GM23338 (cell line): ENCODE results near the gene FAM168A. TPM values are rescaled to one million over a fixed set of nuclear protein-coding genes. Genes with fewer than 3 reads are reported as not detected.

ENCODE experiments used
- ATAC-seq: fragments of 200-7000 bp; cut with Tn5 transposase; 3 replicates; pipeline ENCODE4 v1.9.1; 2020
- DNase-seq: peaks from one replicate; pipeline ENCODE4 v3.0.0-alpha.2; 2015; ENCODE audit warnings: low spot score
- H2AFZ ChIP-seq: fragments of 200-600 bp; sonication (generic); 2 replicates; pipeline ENCODE4 v1.8.0; 2016; ENCODE audit warnings: antibody characterized with exemption, mild to moderate bottlenecking, moderate library complexity
- H3F3A ChIP-seq: fragments of 200-600 bp; sonication (generic); replicated peaks from 2 replicates; pipeline ENCODE4 v1.8.0; 2017; ENCODE audit warnings: antibody characterized with exemption, mixed run types, low read depth
- H3K27ac ChIP-seq: fragments of 200-600 bp; sonication (generic); 2 replicates; pipeline ENCODE4 v1.6.1; 2016; ENCODE audit warnings: low read depth
- H3K27me3 ChIP-seq: fragments of 200-600 bp; sonication (generic); 2 replicates; pipeline ENCODE4 v1.8.0; 2016; ENCODE audit warnings: mild to moderate bottlenecking, mixed run types, moderate library complexity; ENCODE audit not compliant: insufficient read depth
- H3K36me3 ChIP-seq: fragments of 200-600 bp; sonication (generic); 2 replicates; pipeline ENCODE4 v1.8.0; 2016; ENCODE audit warnings: mild to moderate bottlenecking; ENCODE audit not compliant: insufficient read depth
- H3K4me1 ChIP-seq: fragments of 200-600 bp; sonication (generic); 2 replicates; pipeline ENCODE4 v1.8.0; 2016; ENCODE audit warnings: mild to moderate bottlenecking, moderate library complexity; ENCODE audit not compliant: insufficient read depth
- H3K4me2 ChIP-seq: fragments of 200-600 bp; sonication (generic); 2 replicates; pipeline ENCODE4 v1.7.1; 2017; ENCODE audit warnings: mixed run types
- H3K4me3 ChIP-seq: fragments of 200-600 bp; sonication (generic); 2 replicates; pipeline ENCODE4 v1.6.1; 2016; ENCODE audit warnings: mixed run types
- H3K79me2 ChIP-seq: fragments of 200-600 bp; sonication (generic); replicated peaks from 2 replicates; pipeline ENCODE4 v1.8.0; 2017; ENCODE audit warnings: mild to moderate bottlenecking; ENCODE audit not compliant: insufficient read depth
- H3K9me2 ChIP-seq: fragments of 200-600 bp; sonication (generic); 2 replicates; pipeline ENCODE4 v1.8.0; 2017; ENCODE audit not compliant: insufficient read depth
- H4K20me1 ChIP-seq: fragments of 200-600 bp; sonication (generic); replicated peaks from 2 replicates; pipeline ENCODE4 v1.8.0; 2017; ENCODE audit warnings: mild to moderate bottlenecking; ENCODE audit not compliant: insufficient read depth
- H3K27ac Mint-ChIP-seq: 2 replicates; pipeline ENCODE4 v1.8.0; 2020; ENCODE audit warnings: inconsistent platforms, mild to moderate bottlenecking, moderate library complexity, mixed read lengths
- H3K27me3 Mint-ChIP-seq: 3 replicates; pipeline ENCODE4 v1.8.0; 2022; ENCODE audit warnings: low read depth, mild to moderate bottlenecking, moderate library complexity, mixed read lengths, inconsistent platforms; ENCODE audit not compliant: insufficient read depth, poor library complexity
- H3K36me3 Mint-ChIP-seq: 3 replicates; pipeline ENCODE4 v1.8.0; 2021; ENCODE audit warnings: low read depth, mild to moderate bottlenecking, inconsistent platforms, moderate library complexity, mixed read lengths
- H3K4me1 Mint-ChIP-seq: 3 replicates; pipeline ENCODE4 v1.8.0; 2020; ENCODE audit warnings: mild to moderate bottlenecking, inconsistent platforms, mixed read lengths
- H3K4me3 Mint-ChIP-seq: 3 replicates; pipeline ENCODE4 v1.8.0; 2021; ENCODE audit warnings: moderate library complexity, mild to moderate bottlenecking, inconsistent platforms, mixed read lengths
- H3K9me3 Mint-ChIP-seq: 3 replicates; pipeline ENCODE4 v1.8.0; 2020; ENCODE audit warnings: moderate library complexity, mild to moderate bottlenecking, inconsistent platforms, mixed read lengths
- ETS1 ChIP-seq: IDR thresholded peaks from 2 replicates; pipeline ENCODE4 v1.6.1; 2016; ENCODE audit warnings: antibody characterized with exemption
- STAT1 ChIP-seq: IDR thresholded peaks from one replicate; pipeline ENCODE4 v1.6.1; 2016; ENCODE audit warnings: antibody characterized with exemption; ENCODE audit not compliant: unreplicated experiment
- polyA plus RNA-seq: library from polyadenylated mRNA; unstranded; fragments of >200 nt; fragmentation: Nextera tagmentation; extraction: Ambion mirVana; gene quantifications from 2 replicates; pipeline ENCODE4 v1.2.1, GENCODE V29; 2016
- total RNA-seq: library from RNA; depleted of rRNA; stranded (reverse); fragments of >200 nt; shearing (Covaris generic); gene quantifications from 2 replicates; pipeline ENCODE4 v1.2.3, GENCODE V29; 2014
- TF ChIP-seq, protein P1 (sequence below): fragments of 250-450 bp; sonication (Bioruptor Pico); IDR thresholded peaks from 2 replicates; pipeline ENCODE4 v1.5.0; 2020; ENCODE audit warnings: mild to moderate bottlenecking, moderate library complexity
- TF ChIP-seq, protein P2 (sequence below), 2 experiments: fragments of 200-600 bp in 1 of 2; sonication (generic) in 1 of 2; conservative IDR thresholded peaks; 2 replicates each; pipeline versions ENCODE4 v1.5.1 to v1.6.1; 2016 to 2017; ENCODE audit warnings: antibody characterized with exemption in 2 of 2, low read depth in 2 of 2, mild to moderate bottlenecking in 2 of 2, moderate library complexity in 1 of 2

Gene FAM168A
- total and polyA plus RNA-seq, 2 experiments from 2014 or later: 8.0 to 20.3 TPM

DNA sequence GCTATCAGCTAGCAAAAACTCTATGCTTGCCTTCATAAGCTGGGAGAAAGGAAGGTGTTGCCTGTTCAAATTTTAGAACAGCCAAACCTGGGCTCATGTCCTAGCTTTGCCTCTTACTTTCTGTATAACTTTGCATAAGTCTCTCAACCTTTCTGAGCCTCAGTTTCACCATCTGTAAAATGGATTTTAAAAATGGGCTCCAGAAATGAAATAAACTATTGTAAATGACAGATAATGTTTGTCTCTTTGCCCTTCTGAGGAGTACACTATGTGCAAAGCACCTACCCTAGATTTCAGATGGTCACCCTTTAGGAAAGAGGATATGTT, 68.7 kb downstream of the FAM168A start:
- H2AFZ ChIP-seq: no peak overlapping the region
- H3K36me3 ChIP-seq: no peaks in the 10 kb centered on the region
- H3K79me2 ChIP-seq: peaks cover 43% of the 10 kb centered on the region
- no peaks in the 10 kb centered on the region for H3K27me3 ChIP-seq
- TF ChIP-seq STAT1: no peak
- TF ChIP-seq, protein P1, sequence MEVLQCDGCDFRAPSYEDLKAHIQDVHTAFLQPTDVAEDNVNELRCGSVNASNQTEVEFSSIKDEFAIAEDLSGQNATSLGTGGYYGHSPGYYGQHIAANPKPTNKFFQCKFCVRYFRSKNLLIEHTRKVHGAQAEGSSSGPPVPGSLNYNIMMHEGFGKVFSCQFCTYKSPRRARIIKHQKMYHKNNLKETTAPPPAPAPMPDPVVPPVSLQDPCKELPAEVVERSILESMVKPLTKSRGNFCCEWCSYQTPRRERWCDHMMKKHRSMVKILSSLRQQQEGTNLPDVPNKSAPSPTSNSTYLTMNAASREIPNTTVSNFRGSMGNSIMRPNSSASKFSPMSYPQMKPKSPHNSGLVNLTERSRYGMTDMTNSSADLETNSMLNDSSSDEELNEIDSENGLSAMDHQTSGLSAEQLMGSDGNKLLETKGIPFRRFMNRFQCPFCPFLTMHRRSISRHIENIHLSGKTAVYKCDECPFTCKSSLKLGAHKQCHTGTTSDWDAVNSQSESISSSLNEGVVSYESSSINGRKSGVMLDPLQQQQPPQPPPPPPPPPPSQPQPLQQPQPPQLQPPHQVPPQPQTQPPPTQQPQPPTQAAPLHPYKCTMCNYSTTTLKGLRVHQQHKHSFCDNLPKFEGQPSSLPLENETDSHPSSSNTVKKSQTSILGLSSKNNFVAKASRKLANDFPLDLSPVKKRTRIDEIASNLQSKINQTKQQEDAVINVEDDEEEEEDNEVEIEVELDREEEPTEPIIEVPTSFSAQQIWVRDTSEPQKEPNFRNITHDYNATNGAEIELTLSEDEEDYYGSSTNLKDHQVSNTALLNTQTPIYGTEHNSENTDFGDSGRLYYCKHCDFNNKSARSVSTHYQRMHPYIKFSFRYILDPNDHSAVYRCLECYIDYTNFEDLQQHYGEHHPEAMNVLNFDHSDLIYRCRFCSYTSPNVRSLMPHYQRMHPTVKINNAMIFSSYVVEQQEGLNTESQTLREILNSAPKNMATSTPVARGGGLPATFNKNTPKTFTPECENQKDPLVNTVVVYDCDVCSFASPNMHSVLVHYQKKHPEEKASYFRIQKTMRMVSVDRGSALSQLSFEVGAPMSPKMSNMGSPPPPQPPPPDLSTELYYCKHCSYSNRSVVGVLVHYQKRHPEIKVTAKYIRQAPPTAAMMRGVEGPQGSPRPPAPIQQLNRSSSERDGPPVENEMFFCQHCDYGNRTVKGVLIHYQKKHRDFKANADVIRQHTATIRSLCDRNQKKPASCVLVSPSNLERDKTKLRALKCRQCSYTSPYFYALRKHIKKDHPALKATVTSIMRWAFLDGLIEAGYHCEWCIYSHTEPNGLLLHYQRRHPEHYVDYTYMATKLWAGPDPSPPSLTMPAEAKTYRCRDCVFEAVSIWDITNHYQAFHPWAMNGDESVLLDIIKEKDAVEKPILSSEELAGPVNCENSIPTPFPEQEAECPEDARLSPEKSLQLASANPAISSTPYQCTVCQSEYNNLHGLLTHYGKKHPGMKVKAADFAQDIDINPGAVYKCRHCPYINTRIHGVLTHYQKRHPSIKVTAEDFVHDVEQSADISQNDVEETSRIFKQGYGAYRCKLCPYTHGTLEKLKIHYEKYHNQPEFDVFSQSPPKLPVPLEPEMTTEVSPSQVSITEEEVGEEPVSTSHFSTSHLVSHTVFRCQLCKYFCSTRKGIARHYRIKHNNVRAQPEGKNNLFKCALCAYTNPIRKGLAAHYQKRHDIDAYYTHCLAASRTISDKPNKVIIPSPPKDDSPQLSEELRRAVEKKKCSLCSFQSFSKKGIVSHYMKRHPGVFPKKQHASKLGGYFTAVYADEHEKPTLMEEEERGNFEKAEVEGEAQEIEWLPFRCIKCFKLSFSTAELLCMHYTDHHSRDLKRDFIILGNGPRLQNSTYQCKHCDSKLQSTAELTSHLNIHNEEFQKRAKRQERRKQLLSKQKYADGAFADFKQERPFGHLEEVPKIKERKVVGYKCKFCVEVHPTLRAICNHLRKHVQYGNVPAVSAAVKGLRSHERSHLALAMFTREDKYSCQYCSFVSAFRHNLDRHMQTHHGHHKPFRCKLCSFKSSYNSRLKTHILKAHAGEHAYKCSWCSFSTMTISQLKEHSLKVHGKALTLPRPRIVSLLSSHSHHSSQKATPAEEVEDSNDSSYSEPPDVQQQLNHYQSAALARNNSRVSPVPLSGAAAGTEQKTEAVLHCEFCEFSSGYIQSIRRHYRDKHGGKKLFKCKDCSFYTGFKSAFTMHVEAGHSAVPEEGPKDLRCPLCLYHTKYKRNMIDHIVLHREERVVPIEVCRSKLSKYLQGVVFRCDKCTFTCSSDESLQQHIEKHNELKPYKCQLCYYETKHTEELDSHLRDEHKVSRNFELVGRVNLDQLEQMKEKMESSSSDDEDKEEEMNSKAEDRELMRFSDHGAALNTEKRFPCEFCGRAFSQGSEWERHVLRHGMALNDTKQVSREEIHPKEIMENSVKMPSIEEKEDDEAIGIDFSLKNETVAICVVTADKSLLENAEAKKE: no peak
- TF ChIP-seq ETS1: no peak
- TF ChIP-seq, protein P2, sequence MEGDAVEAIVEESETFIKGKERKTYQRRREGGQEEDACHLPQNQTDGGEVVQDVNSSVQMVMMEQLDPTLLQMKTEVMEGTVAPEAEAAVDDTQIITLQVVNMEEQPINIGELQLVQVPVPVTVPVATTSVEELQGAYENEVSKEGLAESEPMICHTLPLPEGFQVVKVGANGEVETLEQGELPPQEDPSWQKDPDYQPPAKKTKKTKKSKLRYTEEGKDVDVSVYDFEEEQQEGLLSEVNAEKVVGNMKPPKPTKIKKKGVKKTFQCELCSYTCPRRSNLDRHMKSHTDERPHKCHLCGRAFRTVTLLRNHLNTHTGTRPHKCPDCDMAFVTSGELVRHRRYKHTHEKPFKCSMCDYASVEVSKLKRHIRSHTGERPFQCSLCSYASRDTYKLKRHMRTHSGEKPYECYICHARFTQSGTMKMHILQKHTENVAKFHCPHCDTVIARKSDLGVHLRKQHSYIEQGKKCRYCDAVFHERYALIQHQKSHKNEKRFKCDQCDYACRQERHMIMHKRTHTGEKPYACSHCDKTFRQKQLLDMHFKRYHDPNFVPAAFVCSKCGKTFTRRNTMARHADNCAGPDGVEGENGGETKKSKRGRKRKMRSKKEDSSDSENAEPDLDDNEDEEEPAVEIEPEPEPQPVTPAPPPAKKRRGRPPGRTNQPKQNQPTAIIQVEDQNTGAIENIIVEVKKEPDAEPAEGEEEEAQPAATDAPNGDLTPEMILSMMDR (conservative IDR thresholded peaks at IDR 0.05; ENCODE audit: low read depth in 2 of 2): no peak
- Mint-ChIP-seq H3K36me3 (peaks cover 8% of the 10 kb centered on the region), H3K4me3 (peak overlapping the region; percentile 3; the same call in 1 of the 3 replicates), H3K4me1 (peaks cover 72% of the 10 kb centered on the region), H3K27me3 (no peaks in the 10 kb centered on the region), H3K9me3 (peaks cover 7% of the 10 kb centered on the region), H3K27ac (peak overlapping the region; percentile 58; the same call in 1 of the 2 replicates)
- H3F3A ChIP-seq: no peaks in the 10 kb centered on the region; the same call in 1 of the 2 replicates
- peak overlapping the region; percentile 72 for H3K4me2 ChIP-seq
- peak overlapping the region; percentile 24; the same call in 1 of the 2 replicates for H3K4me3 ChIP-seq
- no peaks in the 10 kb centered on the region for H4K20me1 ChIP-seq
- peak overlapping the region; percentile 92 for H3K27ac ChIP-seq
- ATAC-seq (no peak), DNase-seq (no peak)
- no peaks in the 10 kb centered on the region for H3K9me2 ChIP-seq
- H3K4me1 ChIP-seq: peaks cover 72% of the 10 kb centered on the region
